ELR (cell line): ENCODE results near the gene RASD2.

Source experiments
- DNase-seq: peaks from one replicate; pipeline ENCODE4 v3.0.0-alpha.2; 2015; ENCODE audit warnings: low read depth

Gene RASD2

GRCh38 chr22:35582861-35583670 lies 42.4 kb downstream of the RASD2 start:
- peak; percentile 74 for DNase-seq

- no peak for DNase-seq
Measured at GRCh38 chr22:35586771-35587170, 46.1 kb downstream of the RASD2 start.

GRCh38 chr22:35587447-35587870 lies 46.8 kb downstream of the RASD2 start:
- DNase-seq, result no peak

GRCh38 chr22:35587896-35588295 lies 47.3 kb downstream of the RASD2 start:
- DNase-seq, result no peak

GRCh38 chr22:35589071-35589755 lies 48.6 kb downstream of the RASD2 start:
- peak; percentile 99 for DNase-seq

- DNase-seq, result no peak
Measured at GRCh38 chr22:35589756-35590093, 49.1 kb downstream of the RASD2 start.

- DNase-seq, result no peak
Measured at GRCh38 chr22:35590634-35591295, 50.1 kb downstream of the RASD2 start.

GRCh38 chr22:35591714-35592417 lies 51.2 kb downstream of the RASD2 start:
- DNase-seq, result no peak

- no peak for DNase-seq
Measured at GRCh38 chr22:35592418-35592967, 51.9 kb downstream of the RASD2 start.

GRCh38 chr22:35593071-35593890 lies 52.6 kb downstream of the RASD2 start:
- DNase-seq, result no peak

- no peak for DNase-seq
Measured at GRCh38 chr22:35593891-35594470, 53.4 kb downstream of the RASD2 start.

GRCh38 chr22:35594686-35595085 lies 54.1 kb downstream of the RASD2 start:
- no peak for DNase-seq

- no peak for DNase-seq
Measured at GRCh38 chr22:35596821-35597220, 56.2 kb downstream of the RASD2 start.

GRCh38 chr22:35597692-35598395 lies 57.2 kb downstream of the RASD2 start:
- DNase-seq, result no peak

- no peak for DNase-seq
Measured at GRCh38 chr22:35598396-35598710, 57.7 kb downstream of the RASD2 start.

GRCh38 chr22:35599364-35599763 lies 58.7 kb downstream of the RASD2 start:
- no peak for DNase-seq

- no peak for DNase-seq
Measured at GRCh38 chr22:35600476-35600875, 59.8 kb downstream of the RASD2 start.

GRCh38 chr22:35601013-35601580 lies 60.5 kb downstream of the RASD2 start:
- DNase-seq, result no peak

- peak; percentile 83 for DNase-seq
Measured at GRCh38 chr22:35601743-35602615, 61.3 kb downstream of the RASD2 start.
